Vagina (tissue), 2 donors: ENCODE data around the gene STIM1. TPM values are rescaled to one million over a fixed set of nuclear protein-coding genes. Genes with fewer than 3 reads are reported as not detected.

Experiments
- DNase-seq, 2 donors: peaks; one replicate each; pipeline ENCODE4 v3.0.0-alpha.2; 2017; ENCODE audit errors: extremely low spot score in 2 of 2
- H3K27ac ChIP-seq: fragments of 200-600 bp; sonication (generic); one replicate; pipeline ENCODE4 v1.5.1; 2019
- H3K27me3 ChIP-seq: fragments of 200-600 bp; sonication (generic); one replicate; pipeline ENCODE4 v1.5.1; 2019
- H3K36me3 ChIP-seq, 2 donors: fragments of 200-600 bp; sonication (generic); one replicate each; pipeline ENCODE4 v1.5.1; 2017 to 2019
- H3K4me1 ChIP-seq: fragments of 200-600 bp; sonication (generic); one replicate; pipeline ENCODE4 v1.5.1; 2019
- H3K4me3 ChIP-seq, 2 donors: fragments of 200-600 bp; sonication (generic); 1 replicate in 1 of 2; 2 replicates in 1 of 2; pipeline ENCODE4 v1.5.1; 2016 to 2019
- H3K9me3 ChIP-seq: fragments of 200-600 bp; sonication (generic); one replicate; pipeline ENCODE4 v1.5.1; 2019
- POLR2A ChIP-seq, 2 donors: fragments of 450-650 bp; IDR thresholded peaks; one replicate each; pipeline ENCODE4 v1.6.1; 2017; ENCODE audit warnings: antibody characterized with exemption in 2 of 2, mild to moderate bottlenecking in 2 of 2, moderate library complexity in 2 of 2
- POLR2AphosphoS5 ChIP-seq, 2 donors: sonication (generic); formaldehyde crosslinking; IDR thresholded peaks; one replicate each; pipeline ENCODE4 v1.9.0; 2017; ENCODE audit warnings: antibody characterized with exemption in 2 of 2, mild to moderate bottlenecking in 2 of 2, low read depth in 1 of 2; ENCODE audit not compliant: insufficient read depth in 1 of 2
- intact Hi-C: fragments of 100-400 bp; cut with DNase I; formaldehyde crosslinking; loops from one replicate; pipeline ENCODE4 v1.15.1; 2023
- total RNA-seq: library from RNA; depleted of rRNA; stranded (reverse); fragments of >200 nt; gene quantifications from one replicate; pipeline ENCODE4 v1.2.3, GENCODE V29; 2016
- TF ChIP-seq, protein P1 (sequence below), 3 experiments: fragments of 450-650 bp in 2 of 3; fragments of 200-600 bp in 1 of 3; sonication (generic) in 1 of 3; IDR thresholded peaks; one replicate each; pipeline ENCODE4 v1.5.1; 2017 to 2019; ENCODE audit warnings: antibody characterized with exemption in 3 of 3, mild to moderate bottlenecking in 2 of 3, moderate library complexity in 2 of 3

The STIM1 gene
- total RNA-seq, 1 donor from 2014 or later, result 68.8 TPM

DNA sequence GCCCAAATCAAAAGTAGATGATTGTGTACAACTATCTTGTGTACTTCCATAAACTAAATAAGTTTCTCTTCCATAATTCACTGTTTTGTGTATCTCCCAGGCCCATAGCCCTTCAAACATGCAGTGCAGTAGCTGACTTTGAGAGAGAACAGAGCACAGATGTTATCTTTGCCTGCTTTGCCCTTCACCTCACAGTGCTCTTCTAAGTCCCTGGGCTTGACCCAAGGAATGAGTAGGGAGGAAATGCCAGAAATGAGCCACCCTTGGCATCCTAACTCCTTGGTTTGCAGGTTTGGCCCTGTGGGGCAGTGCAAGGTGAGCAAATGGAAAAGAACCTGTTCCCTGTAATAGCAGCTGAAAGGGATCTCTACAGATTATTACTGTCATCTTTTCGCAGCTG, 79.2 kb downstream of the STIM1 start:
- Histone ChIP-seq H3K9me3 (no peaks in the 10 kb centered on the region), H3K4me3 (no peak overlapping the region), H3K36me3 (no peaks in the 10 kb centered on the region), H3K27ac (no peak overlapping the region), H3K4me1 (peaks cover 39% of the 10 kb centered on the region), H3K27me3 (no peaks in the 10 kb centered on the region)
- no peak for DNase-seq
- TF ChIP-seq POLR2AphosphoS5 (IDR thresholded peaks at IDR 0.05; ENCODE audit: insufficient read depth in 1 of 2, low read depth in 1 of 2) (no peak), POLR2A (IDR thresholded peaks at IDR 0.05) (no peak)
- TF ChIP-seq, protein P1, sequence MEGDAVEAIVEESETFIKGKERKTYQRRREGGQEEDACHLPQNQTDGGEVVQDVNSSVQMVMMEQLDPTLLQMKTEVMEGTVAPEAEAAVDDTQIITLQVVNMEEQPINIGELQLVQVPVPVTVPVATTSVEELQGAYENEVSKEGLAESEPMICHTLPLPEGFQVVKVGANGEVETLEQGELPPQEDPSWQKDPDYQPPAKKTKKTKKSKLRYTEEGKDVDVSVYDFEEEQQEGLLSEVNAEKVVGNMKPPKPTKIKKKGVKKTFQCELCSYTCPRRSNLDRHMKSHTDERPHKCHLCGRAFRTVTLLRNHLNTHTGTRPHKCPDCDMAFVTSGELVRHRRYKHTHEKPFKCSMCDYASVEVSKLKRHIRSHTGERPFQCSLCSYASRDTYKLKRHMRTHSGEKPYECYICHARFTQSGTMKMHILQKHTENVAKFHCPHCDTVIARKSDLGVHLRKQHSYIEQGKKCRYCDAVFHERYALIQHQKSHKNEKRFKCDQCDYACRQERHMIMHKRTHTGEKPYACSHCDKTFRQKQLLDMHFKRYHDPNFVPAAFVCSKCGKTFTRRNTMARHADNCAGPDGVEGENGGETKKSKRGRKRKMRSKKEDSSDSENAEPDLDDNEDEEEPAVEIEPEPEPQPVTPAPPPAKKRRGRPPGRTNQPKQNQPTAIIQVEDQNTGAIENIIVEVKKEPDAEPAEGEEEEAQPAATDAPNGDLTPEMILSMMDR (IDR thresholded peaks at IDR 0.05), result no peak
- intact Hi-C loops, result no loop called here

DNA sequence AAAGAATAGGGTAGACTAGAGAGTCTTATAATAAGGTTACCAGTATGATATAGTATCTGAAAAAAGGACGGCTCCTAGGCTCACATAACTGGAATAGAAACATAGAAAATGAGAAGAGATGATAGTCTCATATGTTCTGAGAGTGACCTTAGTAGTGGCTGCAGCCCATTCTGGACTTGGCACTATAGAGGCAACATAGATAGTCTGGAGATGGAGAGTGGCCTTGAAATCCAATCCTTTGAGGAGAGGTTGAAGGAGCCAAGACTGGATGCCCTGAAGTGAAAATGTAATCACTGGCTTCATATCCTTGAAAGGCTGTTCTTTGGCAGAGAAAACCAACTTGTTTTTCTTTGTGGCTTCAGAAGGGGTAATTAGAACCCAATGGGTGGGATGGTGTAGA, 81.1 kb downstream of the STIM1 start:
- no peak for DNase-seq
- peaks cover 55% of the 10 kb centered on the region for H3K4me1 ChIP-seq

DNA sequence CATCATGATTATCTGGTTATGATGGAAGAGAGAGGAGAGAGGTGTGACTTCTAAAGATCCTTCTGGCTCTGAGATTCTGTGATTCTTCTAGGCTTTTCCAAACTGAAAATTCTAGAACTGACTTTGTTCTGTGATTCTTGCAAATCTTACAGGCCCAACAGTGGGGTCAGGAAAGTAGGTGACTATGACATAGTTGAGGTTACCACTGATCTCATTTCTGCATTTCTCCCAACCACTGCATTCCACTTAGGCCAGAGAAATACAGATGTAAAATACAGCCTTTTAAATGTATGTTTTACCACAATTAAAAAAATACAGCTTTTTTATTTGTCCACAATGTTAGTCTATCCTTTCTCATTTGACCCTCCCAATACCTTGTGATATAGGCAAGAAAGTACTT, 83.7 kb downstream of the STIM1 start:
- no peak for TF ChIP-seq POLR2AphosphoS5 (IDR thresholded peaks at IDR 0.05; ENCODE audit: insufficient read depth in 1 of 2, low read depth in 1 of 2)
- no peak for TF ChIP-seq POLR2A (IDR thresholded peaks at IDR 0.05)
- TF ChIP-seq, protein P1 (IDR thresholded peaks at IDR 0.05), result no peak
- no peaks in the 10 kb centered on the region for H3K9me3 ChIP-seq
- no peak for DNase-seq
- H3K27me3 ChIP-seq, result no peaks in the 10 kb centered on the region
- no peak overlapping the region for H3K4me3 ChIP-seq
- peaks cover 73% of the 10 kb centered on the region for H3K4me1 ChIP-seq
- peak overlapping the region; percentile 69 for H3K27ac ChIP-seq
- H3K36me3 ChIP-seq, result no peaks in the 10 kb centered on the region
- intact Hi-C loops, result no loop called here

More for the DNA sequence above, 81.1 kb downstream of the STIM1 start:
- H3K9me3 ChIP-seq, result no peaks in the 10 kb centered on the region
- intact Hi-C loops, result no loop called here
- TF ChIP-seq POLR2AphosphoS5 (IDR thresholded peaks at IDR 0.05; ENCODE audit: insufficient read depth in 1 of 2, low read depth in 1 of 2) (no peak), POLR2A (IDR thresholded peaks at IDR 0.05) (no peak)
- TF ChIP-seq, protein P1 (IDR thresholded peaks at IDR 0.05), result no peak
- no peak overlapping the region for H3K27ac ChIP-seq
- no peak overlapping the region for H3K4me3 ChIP-seq
- no peaks in the 10 kb centered on the region for H3K27me3 ChIP-seq
- H3K36me3 ChIP-seq, result no peaks in the 10 kb centered on the region

DNA sequence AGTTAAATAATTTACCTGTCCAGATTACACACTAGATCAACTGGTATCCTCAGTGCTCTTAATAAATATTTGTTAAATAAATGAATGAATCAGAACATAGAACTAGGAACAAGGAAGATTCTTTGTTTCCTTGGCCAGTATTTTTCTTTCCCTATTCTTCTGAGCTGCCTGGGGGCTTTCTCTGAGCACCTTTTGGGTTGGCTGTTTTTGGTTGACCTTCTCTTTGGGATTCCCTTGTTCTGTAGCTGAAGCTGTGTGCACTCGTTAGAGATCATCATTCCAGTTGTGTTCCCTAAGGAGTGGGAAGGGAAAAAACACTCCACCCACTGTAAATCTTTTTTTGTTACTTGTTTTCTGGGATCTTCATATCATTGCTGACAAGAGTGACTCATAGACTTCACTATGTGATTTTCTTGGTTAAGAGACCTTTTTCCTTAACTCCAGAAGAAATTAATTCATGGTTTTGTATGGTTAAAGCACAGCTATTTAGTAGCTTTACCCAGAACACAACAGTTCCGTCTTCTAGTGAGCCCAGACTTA, 84.3 kb downstream of the STIM1 start:
- H3K4me3 ChIP-seq, result no peak overlapping the region
- TF ChIP-seq, protein P1 (IDR thresholded peaks at IDR 0.05), result no peak
- peak in 1 of 2 donors; percentile 65 for TF ChIP-seq POLR2AphosphoS5 (IDR thresholded peaks at IDR 0.05; ENCODE audit: insufficient read depth in 1 of 2, low read depth in 1 of 2)
- H3K36me3 ChIP-seq, result no peaks in the 10 kb centered on the region
- no peaks in the 10 kb centered on the region for H3K9me3 ChIP-seq
- peak overlapping the region; percentile 69 for H3K27ac ChIP-seq
- no peaks in the 10 kb centered on the region for H3K27me3 ChIP-seq
- H3K4me1 ChIP-seq, result peaks cover 73% of the 10 kb centered on the region
- peak in 1 of 2 donors; percentile 58 for DNase-seq
- intact Hi-C loops, result loop anchor here (10.0 kb wide), 1 partner anchor 85 kb away; the partner anchor contains the start of gene STIM1

DNA sequence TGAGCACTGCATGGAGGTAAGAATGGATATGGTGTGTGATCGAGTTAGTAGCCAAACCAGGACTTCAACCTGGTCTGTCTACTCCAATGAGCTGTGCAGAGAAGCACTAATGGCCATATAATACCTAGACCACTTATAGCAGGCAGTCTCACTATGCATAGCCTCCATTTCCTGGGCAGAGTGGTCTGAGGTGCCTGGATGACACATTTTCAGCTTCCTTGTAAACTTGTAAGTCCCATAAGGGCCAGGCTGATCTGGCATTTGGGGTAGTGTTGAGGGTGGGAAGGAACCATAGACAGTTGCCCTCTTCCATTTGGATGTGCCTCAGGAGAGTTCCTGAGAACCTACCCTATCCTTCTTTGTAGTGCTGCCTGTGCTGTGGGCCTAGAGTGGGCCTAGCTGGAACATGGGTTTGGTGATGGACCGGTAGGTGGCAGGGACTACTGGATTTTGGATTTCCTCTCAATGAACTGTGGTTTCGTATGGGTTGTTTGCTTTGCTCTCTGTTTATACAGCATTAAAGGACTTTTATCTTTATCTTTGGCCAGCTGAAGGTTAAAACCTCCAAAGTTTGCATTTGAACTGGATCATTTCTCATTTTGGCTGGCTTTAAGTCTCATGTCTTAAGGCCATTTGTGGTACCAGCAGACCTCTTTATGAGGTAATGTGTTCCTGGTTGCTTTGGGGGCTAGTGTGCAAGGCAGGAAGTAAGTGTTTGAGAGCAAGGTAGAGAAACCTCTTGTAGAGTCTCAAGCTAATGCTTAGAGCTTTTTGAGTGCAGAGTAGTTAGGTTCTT, 86.9 kb downstream of the STIM1 start:
- H3K36me3 ChIP-seq, result no peaks in the 10 kb centered on the region
- TF ChIP-seq, protein P1 (IDR thresholded peaks at IDR 0.05), result no peak
- no peak for TF ChIP-seq POLR2AphosphoS5 (IDR thresholded peaks at IDR 0.05; ENCODE audit: insufficient read depth in 1 of 2, low read depth in 1 of 2)
- no peak for TF ChIP-seq POLR2A (IDR thresholded peaks at IDR 0.05)
- H3K4me1 ChIP-seq, result peaks cover 91% of the 10 kb centered on the region
- no peak overlapping the region for H3K4me3 ChIP-seq
- peak in 1 of 2 donors; percentile 77 for DNase-seq
- no peaks in the 10 kb centered on the region for H3K9me3 ChIP-seq
- intact Hi-C loops, result loop anchor here (10.0 kb wide), 1 partner anchor 88 kb away; the partner anchor contains the start of gene STIM1
- H3K27me3 ChIP-seq, result no peaks in the 10 kb centered on the region
- peak overlapping the region; percentile 76 for H3K27ac ChIP-seq
